GM23338 (cell line): ENCODE results near the gene G6PC2. TPM values are rescaled to one million over a fixed set of nuclear protein-coding genes. Genes with fewer than 3 reads are reported as not detected.

Source experiments
- ATAC-seq: fragments of 200-7000 bp; cut with Tn5 transposase; 3 replicates; pipeline ENCODE4 v1.9.1; 2020
- DNase-seq: peaks from one replicate; pipeline ENCODE4 v3.0.0-alpha.2; 2015; ENCODE audit warnings: low spot score
- H2AFZ ChIP-seq: fragments of 200-600 bp; sonication (generic); 2 replicates; pipeline ENCODE4 v1.8.0; 2016; ENCODE audit warnings: antibody characterized with exemption, mild to moderate bottlenecking, moderate library complexity
- H3F3A ChIP-seq: fragments of 200-600 bp; sonication (generic); replicated peaks from 2 replicates; pipeline ENCODE4 v1.8.0; 2017; ENCODE audit warnings: antibody characterized with exemption, mixed run types, low read depth
- H3K27ac ChIP-seq: fragments of 200-600 bp; sonication (generic); 2 replicates; pipeline ENCODE4 v1.6.1; 2016; ENCODE audit warnings: low read depth
- H3K27me3 ChIP-seq: fragments of 200-600 bp; sonication (generic); 2 replicates; pipeline ENCODE4 v1.8.0; 2016; ENCODE audit warnings: mild to moderate bottlenecking, mixed run types, moderate library complexity; ENCODE audit not compliant: insufficient read depth
- H3K36me3 ChIP-seq: fragments of 200-600 bp; sonication (generic); 2 replicates; pipeline ENCODE4 v1.8.0; 2016; ENCODE audit warnings: mild to moderate bottlenecking; ENCODE audit not compliant: insufficient read depth
- H3K4me1 ChIP-seq: fragments of 200-600 bp; sonication (generic); 2 replicates; pipeline ENCODE4 v1.8.0; 2016; ENCODE audit warnings: mild to moderate bottlenecking, moderate library complexity; ENCODE audit not compliant: insufficient read depth
- H3K4me2 ChIP-seq: fragments of 200-600 bp; sonication (generic); 2 replicates; pipeline ENCODE4 v1.7.1; 2017; ENCODE audit warnings: mixed run types
- H3K4me3 ChIP-seq: fragments of 200-600 bp; sonication (generic); 2 replicates; pipeline ENCODE4 v1.6.1; 2016; ENCODE audit warnings: mixed run types
- H3K79me2 ChIP-seq: fragments of 200-600 bp; sonication (generic); replicated peaks from 2 replicates; pipeline ENCODE4 v1.8.0; 2017; ENCODE audit warnings: mild to moderate bottlenecking; ENCODE audit not compliant: insufficient read depth
- H3K9me2 ChIP-seq: fragments of 200-600 bp; sonication (generic); 2 replicates; pipeline ENCODE4 v1.8.0; 2017; ENCODE audit not compliant: insufficient read depth
- H4K20me1 ChIP-seq: fragments of 200-600 bp; sonication (generic); replicated peaks from 2 replicates; pipeline ENCODE4 v1.8.0; 2017; ENCODE audit warnings: mild to moderate bottlenecking; ENCODE audit not compliant: insufficient read depth
- H3K27ac Mint-ChIP-seq: 2 replicates; pipeline ENCODE4 v1.8.0; 2020; ENCODE audit warnings: inconsistent platforms, mild to moderate bottlenecking, moderate library complexity, mixed read lengths
- H3K27me3 Mint-ChIP-seq: 3 replicates; pipeline ENCODE4 v1.8.0; 2022; ENCODE audit warnings: low read depth, mild to moderate bottlenecking, moderate library complexity, mixed read lengths, inconsistent platforms; ENCODE audit not compliant: insufficient read depth, poor library complexity
- H3K36me3 Mint-ChIP-seq: 3 replicates; pipeline ENCODE4 v1.8.0; 2021; ENCODE audit warnings: low read depth, mild to moderate bottlenecking, inconsistent platforms, moderate library complexity, mixed read lengths
- H3K4me1 Mint-ChIP-seq: 3 replicates; pipeline ENCODE4 v1.8.0; 2020; ENCODE audit warnings: mild to moderate bottlenecking, inconsistent platforms, mixed read lengths
- H3K4me3 Mint-ChIP-seq: 3 replicates; pipeline ENCODE4 v1.8.0; 2021; ENCODE audit warnings: moderate library complexity, mild to moderate bottlenecking, inconsistent platforms, mixed read lengths
- H3K9me3 Mint-ChIP-seq: 3 replicates; pipeline ENCODE4 v1.8.0; 2020; ENCODE audit warnings: moderate library complexity, mild to moderate bottlenecking, inconsistent platforms, mixed read lengths
- CREB1 ChIP-seq: fragments of 250-450 bp; sonication (Bioruptor Pico); IDR thresholded peaks from 2 replicates; pipeline ENCODE4 v1.5.0; 2020; ENCODE audit warnings: low read depth, mild to moderate bottlenecking, moderate library complexity
- ETS1 ChIP-seq: IDR thresholded peaks from 2 replicates; pipeline ENCODE4 v1.6.1; 2016; ENCODE audit warnings: antibody characterized with exemption
- EZH2 ChIP-seq: fragments of 200-600 bp; sonication (generic); IDR thresholded peaks from one replicate; pipeline ENCODE4 v1.8.0; 2017; ENCODE audit warnings: antibody characterized with exemption, mild to moderate bottlenecking, low read depth; ENCODE audit not compliant: unreplicated experiment
- EZH2phosphoT487 ChIP-seq: fragments of 200-600 bp; sonication (generic); IDR thresholded peaks from one replicate; pipeline ENCODE4 v1.8.1; 2018; ENCODE audit warnings: antibody characterized with exemption; ENCODE audit not compliant: unreplicated experiment
- JUNB ChIP-seq: IDR thresholded peaks from one replicate; pipeline ENCODE4 v1.6.1; 2016; ENCODE audit warnings: antibody characterized with exemption; ENCODE audit not compliant: unreplicated experiment
- NANOG ChIP-seq: IDR thresholded peaks from 2 replicates; pipeline ENCODE4 v1.6.1; 2016; ENCODE audit warnings: antibody characterized with exemption, borderline replicate concordance
- POLR2AphosphoS5 ChIP-seq: IDR thresholded peaks from 2 replicates; pipeline ENCODE4 v1.6.1; 2016; ENCODE audit warnings: antibody characterized with exemption, low read depth
- STAT1 ChIP-seq: IDR thresholded peaks from one replicate; pipeline ENCODE4 v1.6.1; 2016; ENCODE audit warnings: antibody characterized with exemption; ENCODE audit not compliant: unreplicated experiment
- ZNF114 ChIP-seq: fragments of 250-450 bp; sonication (Bioruptor Pico); IDR thresholded peaks from 2 replicates; pipeline ENCODE4 v1.5.0; 2020; ENCODE audit warnings: mild to moderate bottlenecking, moderate library complexity
- ZNF331 ChIP-seq: fragments of 250-450 bp; sonication (Bioruptor Pico); IDR thresholded peaks from 2 replicates; pipeline ENCODE4 v1.5.0; 2020; ENCODE audit warnings: low read depth, mild to moderate bottlenecking, moderate library complexity
- ZNF462 ChIP-seq: fragments of 250-450 bp; sonication (Bioruptor Pico); IDR thresholded peaks from 2 replicates; pipeline ENCODE4 v1.5.0; 2020; ENCODE audit warnings: mild to moderate bottlenecking, moderate library complexity
- polyA plus RNA-seq: library from polyadenylated mRNA; unstranded; fragments of >200 nt; fragmentation: Nextera tagmentation; extraction: Ambion mirVana; gene quantifications from 2 replicates; pipeline ENCODE4 v1.2.1, GENCODE V29; 2016
- total RNA-seq: library from RNA; depleted of rRNA; stranded (reverse); fragments of >200 nt; shearing (Covaris generic); gene quantifications from 2 replicates; pipeline ENCODE4 v1.2.3, GENCODE V29; 2014
- TF ChIP-seq, protein P1 (sequence below): IDR thresholded peaks from one replicate; pipeline ENCODE4 v1.6.1; 2018; ENCODE audit warnings: antibody characterized with exemption; ENCODE audit not compliant: unreplicated experiment
- TF ChIP-seq, protein P2 (sequence below), 2 experiments: fragments of 200-600 bp in 1 of 2; sonication (generic) in 1 of 2; conservative IDR thresholded peaks; 2 replicates each; pipeline versions ENCODE4 v1.5.1 to v1.6.1; 2016 to 2017; ENCODE audit warnings: antibody characterized with exemption in 2 of 2, low read depth in 2 of 2, mild to moderate bottlenecking in 2 of 2, moderate library complexity in 1 of 2

Gene G6PC2
- total and polyA plus RNA-seq, 2 experiments from 2014 or later, result not detected

DNA sequence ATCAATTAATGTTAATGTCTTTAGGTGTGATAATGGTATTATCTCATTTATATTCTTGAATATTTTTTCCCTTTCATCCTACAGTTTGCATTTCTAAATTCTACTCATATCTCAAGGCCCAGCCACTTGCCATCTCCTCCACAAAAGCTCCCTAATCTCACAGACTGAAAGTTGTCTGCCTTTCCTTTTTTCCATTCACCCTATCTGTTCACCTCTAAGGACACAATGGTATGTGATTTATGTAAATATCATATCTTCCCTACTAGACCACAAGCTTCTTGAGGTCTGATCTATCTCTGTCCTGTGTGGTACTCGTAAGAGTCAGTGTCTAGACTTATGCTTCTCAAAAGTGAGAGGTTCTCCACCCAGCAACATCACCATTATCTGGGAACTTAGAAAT is 7.0 kb upstream of the G6PC2 start:
- H3K27me3 ChIP-seq, result no peaks in the 10 kb centered on the region
- no peak for TF ChIP-seq ETS1
- no peak for TF ChIP-seq CREB1 (CRISPR knock-in tag)
- TF ChIP-seq, protein P1, sequence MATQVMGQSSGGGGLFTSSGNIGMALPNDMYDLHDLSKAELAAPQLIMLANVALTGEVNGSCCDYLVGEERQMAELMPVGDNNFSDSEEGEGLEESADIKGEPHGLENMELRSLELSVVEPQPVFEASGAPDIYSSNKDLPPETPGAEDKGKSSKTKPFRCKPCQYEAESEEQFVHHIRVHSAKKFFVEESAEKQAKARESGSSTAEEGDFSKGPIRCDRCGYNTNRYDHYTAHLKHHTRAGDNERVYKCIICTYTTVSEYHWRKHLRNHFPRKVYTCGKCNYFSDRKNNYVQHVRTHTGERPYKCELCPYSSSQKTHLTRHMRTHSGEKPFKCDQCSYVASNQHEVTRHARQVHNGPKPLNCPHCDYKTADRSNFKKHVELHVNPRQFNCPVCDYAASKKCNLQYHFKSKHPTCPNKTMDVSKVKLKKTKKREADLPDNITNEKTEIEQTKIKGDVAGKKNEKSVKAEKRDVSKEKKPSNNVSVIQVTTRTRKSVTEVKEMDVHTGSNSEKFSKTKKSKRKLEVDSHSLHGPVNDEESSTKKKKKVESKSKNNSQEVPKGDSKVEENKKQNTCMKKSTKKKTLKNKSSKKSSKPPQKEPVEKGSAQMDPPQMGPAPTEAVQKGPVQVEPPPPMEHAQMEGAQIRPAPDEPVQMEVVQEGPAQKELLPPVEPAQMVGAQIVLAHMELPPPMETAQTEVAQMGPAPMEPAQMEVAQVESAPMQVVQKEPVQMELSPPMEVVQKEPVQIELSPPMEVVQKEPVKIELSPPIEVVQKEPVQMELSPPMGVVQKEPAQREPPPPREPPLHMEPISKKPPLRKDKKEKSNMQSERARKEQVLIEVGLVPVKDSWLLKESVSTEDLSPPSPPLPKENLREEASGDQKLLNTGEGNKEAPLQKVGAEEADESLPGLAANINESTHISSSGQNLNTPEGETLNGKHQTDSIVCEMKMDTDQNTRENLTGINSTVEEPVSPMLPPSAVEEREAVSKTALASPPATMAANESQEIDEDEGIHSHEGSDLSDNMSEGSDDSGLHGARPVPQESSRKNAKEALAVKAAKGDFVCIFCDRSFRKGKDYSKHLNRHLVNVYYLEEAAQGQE, result no peak
- TF ChIP-seq, protein P2, sequence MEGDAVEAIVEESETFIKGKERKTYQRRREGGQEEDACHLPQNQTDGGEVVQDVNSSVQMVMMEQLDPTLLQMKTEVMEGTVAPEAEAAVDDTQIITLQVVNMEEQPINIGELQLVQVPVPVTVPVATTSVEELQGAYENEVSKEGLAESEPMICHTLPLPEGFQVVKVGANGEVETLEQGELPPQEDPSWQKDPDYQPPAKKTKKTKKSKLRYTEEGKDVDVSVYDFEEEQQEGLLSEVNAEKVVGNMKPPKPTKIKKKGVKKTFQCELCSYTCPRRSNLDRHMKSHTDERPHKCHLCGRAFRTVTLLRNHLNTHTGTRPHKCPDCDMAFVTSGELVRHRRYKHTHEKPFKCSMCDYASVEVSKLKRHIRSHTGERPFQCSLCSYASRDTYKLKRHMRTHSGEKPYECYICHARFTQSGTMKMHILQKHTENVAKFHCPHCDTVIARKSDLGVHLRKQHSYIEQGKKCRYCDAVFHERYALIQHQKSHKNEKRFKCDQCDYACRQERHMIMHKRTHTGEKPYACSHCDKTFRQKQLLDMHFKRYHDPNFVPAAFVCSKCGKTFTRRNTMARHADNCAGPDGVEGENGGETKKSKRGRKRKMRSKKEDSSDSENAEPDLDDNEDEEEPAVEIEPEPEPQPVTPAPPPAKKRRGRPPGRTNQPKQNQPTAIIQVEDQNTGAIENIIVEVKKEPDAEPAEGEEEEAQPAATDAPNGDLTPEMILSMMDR (conservative IDR thresholded peaks at IDR 0.05; ENCODE audit: low read depth in 2 of 2), result no peak
- no peak for TF ChIP-seq NANOG
- TF ChIP-seq ZNF114, result no peak
- no peak for TF ChIP-seq JUNB
- no peak for TF ChIP-seq STAT1
- no peak for TF ChIP-seq EZH2
- TF ChIP-seq ZNF331 (CRISPR knock-in tag), result no peak
- no peak for TF ChIP-seq ZNF462 (CRISPR knock-in tag)
- no peak for TF ChIP-seq EZH2phosphoT487
- no peak for TF ChIP-seq POLR2AphosphoS5
- Mint-ChIP-seq H3K27ac (no peak overlapping the region), H3K9me3 (no peaks in the 10 kb centered on the region), H3K4me1 (peaks cover 1% of the 10 kb centered on the region; the same call in 1 of the 3 replicates), H3K4me3 (no peak overlapping the region), H3K36me3 (no peaks in the 10 kb centered on the region), H3K27me3 (peaks cover 2% of the 10 kb centered on the region)
- H4K20me1 ChIP-seq, result no peaks in the 10 kb centered on the region
- H2AFZ ChIP-seq, result no peak overlapping the region
- H3K79me2 ChIP-seq, result peaks cover 7% of the 10 kb centered on the region
- DNase-seq, result no peak
- ATAC-seq, result no peak
- no peak overlapping the region for H3K27ac ChIP-seq
- H3K9me2 ChIP-seq, result no peaks in the 10 kb centered on the region
- peaks cover 5% of the 10 kb centered on the region; the same call in 1 of the 2 replicates for H3K4me1 ChIP-seq
- no peak overlapping the region for H3K4me2 ChIP-seq
- H3F3A ChIP-seq, result no peaks in the 10 kb centered on the region
- no peaks in the 10 kb centered on the region for H3K36me3 ChIP-seq
- H3K4me3 ChIP-seq, result no peak overlapping the region
